ENCODE results near the gene GRID1.

Gene GRID1

GRCh38 chr10:85623342-85623741 is 743.3 kb downstream of the GRID1 start:
- H3K27ac Mint-ChIP-seq = no peak overlapping the region
- no peak overlapping the region for H3K4me3 Mint-ChIP-seq
- H3K27me3 Mint-ChIP-seq (ENCODE audit: low read depth, poor library complexity) = peaks cover 16% of the 10 kb centered on the region
- TF ChIP-seq, protein P1, sequence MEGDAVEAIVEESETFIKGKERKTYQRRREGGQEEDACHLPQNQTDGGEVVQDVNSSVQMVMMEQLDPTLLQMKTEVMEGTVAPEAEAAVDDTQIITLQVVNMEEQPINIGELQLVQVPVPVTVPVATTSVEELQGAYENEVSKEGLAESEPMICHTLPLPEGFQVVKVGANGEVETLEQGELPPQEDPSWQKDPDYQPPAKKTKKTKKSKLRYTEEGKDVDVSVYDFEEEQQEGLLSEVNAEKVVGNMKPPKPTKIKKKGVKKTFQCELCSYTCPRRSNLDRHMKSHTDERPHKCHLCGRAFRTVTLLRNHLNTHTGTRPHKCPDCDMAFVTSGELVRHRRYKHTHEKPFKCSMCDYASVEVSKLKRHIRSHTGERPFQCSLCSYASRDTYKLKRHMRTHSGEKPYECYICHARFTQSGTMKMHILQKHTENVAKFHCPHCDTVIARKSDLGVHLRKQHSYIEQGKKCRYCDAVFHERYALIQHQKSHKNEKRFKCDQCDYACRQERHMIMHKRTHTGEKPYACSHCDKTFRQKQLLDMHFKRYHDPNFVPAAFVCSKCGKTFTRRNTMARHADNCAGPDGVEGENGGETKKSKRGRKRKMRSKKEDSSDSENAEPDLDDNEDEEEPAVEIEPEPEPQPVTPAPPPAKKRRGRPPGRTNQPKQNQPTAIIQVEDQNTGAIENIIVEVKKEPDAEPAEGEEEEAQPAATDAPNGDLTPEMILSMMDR (IDR thresholded peaks at IDR 0.05) = no peak
- no peak for DNase-seq
- H3K9me3 Mint-ChIP-seq = no peaks in the 10 kb centered on the region
- H3K4me1 Mint-ChIP-seq = peaks cover 6% of the 10 kb centered on the region
- no peaks in the 10 kb centered on the region for H3K36me3 Mint-ChIP-seq (ENCODE audit: low read depth)

DNA sequence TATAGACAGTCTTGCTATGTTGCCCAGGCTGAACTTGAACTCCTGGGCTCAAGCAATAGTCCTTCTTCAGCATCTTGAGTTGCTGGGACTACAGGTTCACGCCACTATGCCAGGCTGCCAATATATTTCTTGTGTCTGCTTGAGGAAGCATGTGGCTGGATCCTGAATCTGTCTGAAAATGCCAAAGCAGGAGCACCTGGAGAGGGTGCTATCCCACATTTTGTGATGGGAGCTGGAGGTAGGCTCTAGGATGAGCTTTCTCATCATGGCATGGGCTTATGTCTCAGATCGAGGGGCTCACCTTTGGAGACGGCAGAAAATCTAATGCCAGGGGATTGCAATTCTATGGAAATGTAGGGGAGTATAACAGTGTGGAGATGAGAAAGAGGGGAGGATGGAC is 744.2 kb downstream of the GRID1 start:
- no peak overlapping the region for H3K4me3 Mint-ChIP-seq
- H3K27ac Mint-ChIP-seq = no peak overlapping the region
- peaks cover 18% of the 10 kb centered on the region for H3K27me3 Mint-ChIP-seq (ENCODE audit: low read depth, poor library complexity)
- DNase-seq = no peak
- no peaks in the 10 kb centered on the region for H3K9me3 Mint-ChIP-seq
- H3K4me1 Mint-ChIP-seq = peaks cover 6% of the 10 kb centered on the region
- no peaks in the 10 kb centered on the region for H3K36me3 Mint-ChIP-seq (ENCODE audit: low read depth)
- TF ChIP-seq, protein P1 (IDR thresholded peaks at IDR 0.05) = no peak

DNA sequence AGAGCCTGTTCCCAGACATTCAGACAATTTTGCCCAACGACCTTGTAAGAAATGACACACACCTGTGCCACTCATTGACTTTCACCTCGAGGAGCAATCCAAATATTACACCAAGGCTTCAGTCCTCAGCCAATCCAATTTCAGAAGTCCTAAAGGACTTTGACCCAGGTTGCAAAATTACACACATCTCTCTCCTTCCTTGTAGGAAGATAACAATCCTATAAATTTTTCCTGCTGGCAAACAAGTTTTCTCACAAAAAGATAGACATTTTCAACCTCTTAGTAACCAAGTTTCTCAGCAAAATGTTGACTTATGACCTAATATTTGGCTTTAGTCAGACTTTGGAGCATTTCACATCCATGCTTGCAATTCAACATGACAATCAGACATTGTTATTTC is 745.0 kb downstream of the GRID1 start:
- H3K9me3 Mint-ChIP-seq = no peaks in the 10 kb centered on the region
- no peaks in the 10 kb centered on the region for H3K36me3 Mint-ChIP-seq (ENCODE audit: low read depth)
- H3K4me1 Mint-ChIP-seq = peaks cover 6% of the 10 kb centered on the region
- TF ChIP-seq, protein P1 (IDR thresholded peaks at IDR 0.05) = no peak
- H3K4me3 Mint-ChIP-seq = no peak overlapping the region
- no peak overlapping the region for H3K27ac Mint-ChIP-seq
- no peak for DNase-seq
- H3K27me3 Mint-ChIP-seq (ENCODE audit: low read depth, poor library complexity) = peaks cover 20% of the 10 kb centered on the region

GRCh38 chr10:85620807-85621206 is 745.8 kb downstream of the GRID1 start:
- no peaks in the 10 kb centered on the region for H3K9me3 Mint-ChIP-seq
- DNase-seq = no peak
- H3K27me3 Mint-ChIP-seq (ENCODE audit: low read depth, poor library complexity) = peaks cover 20% of the 10 kb centered on the region
- no peak overlapping the region for H3K4me3 Mint-ChIP-seq
- H3K4me1 Mint-ChIP-seq = peaks cover 6% of the 10 kb centered on the region
- H3K36me3 Mint-ChIP-seq (ENCODE audit: low read depth) = no peaks in the 10 kb centered on the region
- TF ChIP-seq, protein P1 (IDR thresholded peaks at IDR 0.05) = no peak
- no peak overlapping the region for H3K27ac Mint-ChIP-seq

- Mint-ChIP-seq H3K4me3 (no peak overlapping the region), H3K36me3 (ENCODE audit: low read depth) (no peaks in the 10 kb centered on the region), H3K4me1 (no peaks in the 10 kb centered on the region), H3K9me3 (no peaks in the 10 kb centered on the region), H3K27ac (no peak overlapping the region), H3K27me3 (ENCODE audit: low read depth, poor library complexity) (peaks cover 20% of the 10 kb centered on the region)
- DNase-seq = no peak
- TF ChIP-seq, protein P1 (IDR thresholded peaks at IDR 0.05) = no peak
Measured at GRCh38 chr10:85619832-85620231, 746.8 kb downstream of the GRID1 start.

DNA sequence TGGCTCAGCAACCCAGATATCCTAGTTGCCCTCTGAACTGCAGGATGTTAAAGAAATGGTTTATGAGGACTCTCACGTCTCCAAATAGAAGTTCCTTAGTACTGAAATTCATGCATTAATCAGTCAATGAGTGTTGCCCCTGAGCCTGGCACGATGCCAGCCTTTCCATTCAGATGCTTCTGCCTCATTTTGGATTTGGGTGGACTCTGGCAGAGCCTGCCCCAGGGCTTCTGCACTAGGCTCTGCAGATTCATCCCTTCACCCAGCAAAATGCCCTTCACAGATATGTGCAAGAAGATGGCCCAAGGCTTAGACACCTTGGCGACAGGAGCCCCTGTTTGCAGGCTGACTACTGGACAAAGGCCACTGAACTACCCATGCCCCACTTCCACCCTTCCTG is 747.8 kb downstream of the GRID1 start:
- Mint-ChIP-seq H3K9me3 (no peaks in the 10 kb centered on the region), H3K36me3 (ENCODE audit: low read depth) (no peaks in the 10 kb centered on the region), H3K27me3 (ENCODE audit: low read depth, poor library complexity) (peaks cover 20% of the 10 kb centered on the region), H3K4me1 (no peaks in the 10 kb centered on the region), H3K27ac (no peak overlapping the region), H3K4me3 (no peak overlapping the region)
- DNase-seq = no peak
- TF ChIP-seq, protein P1 (IDR thresholded peaks at IDR 0.05) = no peak

Data from nephron progenitor cell (in vitro differentiated cells).